ENCODE measurements around the gene RAB30. TPM values are rescaled to one million over a fixed set of nuclear protein-coding genes. Genes with fewer than 3 reads are reported as not detected.

Gene RAB30
- total RNA-seq, 1 donor from 2014 or later, result 12.5 TPM

- no peaks in the 10 kb centered on the region for H3K9me3 ChIP-seq
- H3K27me3 ChIP-seq, result no peaks in the 10 kb centered on the region
- ATAC-seq, result no peak
- intact Hi-C loops (cut with DNase I), result no loop called here
- no peak for DNase-seq
- no peaks in the 10 kb centered on the region for H3K4me1 ChIP-seq
- H3K4me3 ChIP-seq, result no peak overlapping the region
- no peak for TF ChIP-seq CTCF (IDR thresholded peaks at IDR 0.05)
- H3K27ac ChIP-seq, result no peak overlapping the region
- H3K36me3 ChIP-seq, result no peaks in the 10 kb centered on the region
These were observed 9.8 kb downstream of the RAB30 start for GRCh38 chr11:83061883-83062282.

GRCh38 chr11:83060965-83061364 lies 10.7 kb downstream of the RAB30 start:
- no peak for DNase-seq
- no peak overlapping the region for H3K27ac ChIP-seq
- H3K4me3 ChIP-seq, result no peak overlapping the region
- intact Hi-C loops (cut with DNase I), result no loop called here
- no peaks in the 10 kb centered on the region for H3K9me3 ChIP-seq
- no peaks in the 10 kb centered on the region for H3K36me3 ChIP-seq
- no peak for ATAC-seq
- TF ChIP-seq CTCF (IDR thresholded peaks at IDR 0.05), result no peak
- no peaks in the 10 kb centered on the region for H3K4me1 ChIP-seq
- no peaks in the 10 kb centered on the region for H3K27me3 ChIP-seq

GRCh38 chr11:83057721-83058120 lies 14.0 kb downstream of the RAB30 start:
- no peak for DNase-seq
- Histone ChIP-seq H3K4me3 (no peak overlapping the region), H3K36me3 (no peaks in the 10 kb centered on the region), H3K27me3 (no peaks in the 10 kb centered on the region), H3K9me3 (no peaks in the 10 kb centered on the region), H3K27ac (no peak overlapping the region), H3K4me1 (peaks cover 3% of the 10 kb centered on the region)
- no peak for TF ChIP-seq CTCF (IDR thresholded peaks at IDR 0.05)
- intact Hi-C loops (cut with DNase I), result no loop called here
- no peak for ATAC-seq

DNA sequence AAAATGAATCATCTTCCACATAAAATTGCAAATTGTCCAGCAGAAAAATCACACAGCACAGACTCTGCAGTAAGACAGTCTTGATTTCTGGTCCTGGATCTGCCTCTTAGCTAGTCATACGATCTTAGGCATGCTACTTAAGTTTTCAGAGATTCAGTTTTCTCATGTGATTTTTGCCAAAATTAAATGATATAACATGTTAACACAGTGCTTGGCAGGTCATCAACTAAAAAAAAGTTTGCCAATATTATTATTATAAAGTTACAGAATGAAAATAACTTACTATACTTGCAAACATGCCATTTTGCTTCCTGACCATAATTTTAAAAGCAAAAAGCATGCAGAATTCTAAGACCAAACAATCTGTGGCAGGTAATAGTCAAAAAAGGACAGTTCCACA lies 15.1 kb downstream of the RAB30 start:
- ATAC-seq (no peak), DNase-seq (no peak)
- intact Hi-C loops (cut with DNase I), result no loop called here
- Histone ChIP-seq H3K27me3 (no peaks in the 10 kb centered on the region), H3K4me3 (no peak overlapping the region), H3K27ac (no peak overlapping the region), H3K4me1 (peaks cover 14% of the 10 kb centered on the region), H3K9me3 (no peaks in the 10 kb centered on the region), H3K36me3 (no peaks in the 10 kb centered on the region)
- no peak for TF ChIP-seq CTCF (IDR thresholded peaks at IDR 0.05)

DNA sequence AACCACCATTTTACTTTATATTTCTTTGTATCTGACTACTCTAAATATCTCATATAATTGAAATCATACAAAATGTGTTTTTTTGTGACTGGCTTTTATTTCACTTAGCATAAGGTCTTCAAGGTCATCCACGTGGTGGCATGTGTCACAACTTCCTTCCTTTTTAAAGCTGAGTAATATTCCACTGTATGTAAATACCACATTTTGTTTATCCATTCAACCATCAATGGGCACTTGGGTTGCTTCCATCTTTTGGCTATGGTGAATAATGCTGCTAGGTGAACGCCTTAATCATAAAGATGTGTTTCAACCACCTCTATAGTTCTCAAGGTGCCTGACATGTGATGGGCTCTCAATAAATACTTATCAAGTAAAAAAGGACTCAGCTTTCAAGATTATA lies 15.5 kb downstream of the RAB30 start:
- Histone ChIP-seq H3K36me3 (no peaks in the 10 kb centered on the region), H3K9me3 (no peaks in the 10 kb centered on the region), H3K4me3 (no peak overlapping the region), H3K27ac (no peak overlapping the region), H3K27me3 (no peaks in the 10 kb centered on the region), H3K4me1 (peaks cover 15% of the 10 kb centered on the region)
- intact Hi-C loops (cut with DNase I), result no loop called here
- DNase-seq, result no peak
- ATAC-seq, result no peak
- TF ChIP-seq CTCF (IDR thresholded peaks at IDR 0.05), result no peak

- no peaks in the 10 kb centered on the region for H3K27me3 ChIP-seq
- DNase-seq (no peak), ATAC-seq (peak; percentile 71)
- peaks cover 15% of the 10 kb centered on the region for H3K4me1 ChIP-seq
- no peak overlapping the region for H3K27ac ChIP-seq
- intact Hi-C loops (cut with DNase I), result no loop called here
- no peak overlapping the region for H3K4me3 ChIP-seq
- no peaks in the 10 kb centered on the region for H3K36me3 ChIP-seq
- no peak for TF ChIP-seq CTCF (IDR thresholded peaks at IDR 0.05)
- H3K9me3 ChIP-seq, result no peaks in the 10 kb centered on the region
These were observed 16.8 kb downstream of the RAB30 start for GRCh38 chr11:83054904-83055380.
